Activated CD4-positive, alpha-beta T cell treated with anti-CD3 and anti-CD28 coated beads, Interleukin-2, amount 10 ng/mL, durations not matched to agents 7 days and 5 days (primary cell): ENCODE measurements around the gene ATG9A. TPM values are rescaled to one million over a fixed set of nuclear protein-coding genes. Genes with fewer than 3 reads are reported as not detected.

Experiments used
- CTCF ChIA-PET: fragments of 350-600 bp; sonication (Branson Sonifier 250); formaldehyde crosslinking; loops from one replicate; lab custom pipeline; 2021; ENCODE audit warnings: antibody characterized with exemption; lab: Charles Lee
- POLR2A ChIA-PET: fragments of 350-600 bp; sonication (Branson Sonifier 250); formaldehyde crosslinking; loops from one replicate; lab custom pipeline; 2021; ENCODE audit warnings: antibody characterized with exemption; lab: Charles Lee
- DNase-seq: peaks from one replicate; pipeline ENCODE4 v3.0.0-alpha.2; 2020
- H3K27ac Mint-ChIP-seq: one replicate; pipeline ENCODE4 v1.8.0; 2021; ENCODE audit warnings: mild to moderate bottlenecking, moderate library complexity, mixed read lengths
- H3K27me3 Mint-ChIP-seq: one replicate; pipeline ENCODE4 v1.8.0; 2021; ENCODE audit warnings: mixed read lengths
- H3K36me3 Mint-ChIP-seq: one replicate; pipeline ENCODE4 v1.8.0; 2021; ENCODE audit warnings: low read depth, mixed read lengths
- H3K4me1 Mint-ChIP-seq: one replicate; pipeline ENCODE4 v1.8.0; 2021; ENCODE audit warnings: mixed read lengths
- H3K4me3 Mint-ChIP-seq: one replicate; pipeline ENCODE4 v1.8.0; 2021; ENCODE audit warnings: mild to moderate bottlenecking, moderate library complexity, mixed read lengths
- H3K9me3 Mint-ChIP-seq: one replicate; pipeline ENCODE4 v1.8.0; 2021; ENCODE audit warnings: mixed read lengths
- total RNA-seq, 2 experiments: library from RNA; stranded (reverse); gene quantifications; one replicate each; pipeline ENCODE4 v1.2.3, GENCODE V29; 2021

The ATG9A gene
- total RNA-seq, 2 experiments from 2014 or later: 48.5 to 52.9 TPM

DNA sequence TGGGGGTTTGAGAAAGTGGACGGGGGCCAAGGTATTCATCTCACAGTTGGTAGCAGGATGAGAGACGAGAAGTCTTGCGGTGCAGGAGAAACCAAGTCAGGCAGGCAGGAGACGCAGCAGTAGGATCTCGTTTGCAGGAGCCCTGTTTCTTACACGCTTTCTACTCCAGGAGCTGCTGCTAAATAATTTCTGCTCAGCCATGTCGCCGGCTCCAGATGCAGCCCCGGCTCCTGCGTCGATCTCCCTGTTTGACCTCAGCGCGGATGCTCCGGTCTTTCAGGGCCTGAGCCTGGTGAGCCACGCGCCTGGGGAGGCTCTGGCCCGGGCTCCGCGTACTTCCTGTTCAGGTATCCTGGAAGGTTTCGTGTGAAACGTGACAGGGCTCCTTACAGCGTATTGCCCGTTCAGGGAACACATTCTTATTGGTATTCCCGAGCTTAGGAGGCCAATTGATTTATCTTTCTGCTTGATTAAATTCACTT, 664 bp upstream of the ATG9A start:
- Mint-ChIP-seq H3K4me1 (peaks cover 60% of the 10 kb centered on the region), H3K27ac (peak overlapping the region; percentile 100), H3K27me3 (no peaks in the 10 kb centered on the region), H3K9me3 (no peaks in the 10 kb centered on the region), H3K4me3 (peak overlapping the region; percentile 98), H3K36me3 (peaks cover 60% of the 10 kb centered on the region)
- ChIA-PET CTCF (interaction anchor here (0.7 to 2.2 kb wide), 9 partner anchors 12 to 159 kb away, joined by 3 to 14 read pairs (median 4); partner anchors contain the start of genes CNPPD1, GLB1L and STK16), POLR2A (interaction anchor here (1.2 kb wide), 1 partner anchor 24 kb away, joined by 3 read pairs; the partner anchor contains the start of gene ZFAND2B)
- peak; percentile 56 for DNase-seq

DNA sequence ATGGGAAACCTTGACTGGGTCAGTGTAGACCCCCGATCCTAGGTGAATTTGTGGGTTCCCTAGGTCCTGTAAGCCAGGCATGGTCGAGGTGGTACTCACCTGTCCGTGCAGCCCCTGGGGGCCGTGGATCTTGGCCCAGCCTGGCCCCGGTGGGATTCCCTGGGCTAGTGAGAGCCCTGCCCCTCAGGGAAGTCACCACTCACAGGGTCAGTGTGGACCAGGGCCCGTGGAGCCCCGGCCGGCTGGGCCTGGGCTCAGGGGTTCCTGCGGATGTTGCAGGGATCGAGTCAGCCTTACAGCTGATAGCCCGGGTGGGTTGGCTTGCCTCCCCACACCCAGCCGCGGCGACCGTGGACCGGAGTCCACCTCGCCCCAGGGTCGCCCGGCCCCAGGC, 528 bp downstream of the ATG9A start:
- Mint-ChIP-seq H3K9me3 (no peaks in the 10 kb centered on the region), H3K27me3 (no peaks in the 10 kb centered on the region), H3K4me1 (peaks cover 60% of the 10 kb centered on the region), H3K4me3 (peak overlapping the region; percentile 98), H3K36me3 (peaks cover 64% of the 10 kb centered on the region), H3K27ac (peak overlapping the region; percentile 83)
- ChIA-PET CTCF (interaction anchor here (0.8 to 2.2 kb wide), 6 partner anchors 11 to 160 kb away, joined by 3 to 14 read pairs (median 4); partner anchors contain the start of genes CNPPD1, GLB1L and STK16), POLR2A (interaction anchor here (0.8 to 1.2 kb wide), 4 partner anchors 10 to 23 kb away, joined by 3 read pairs; partner anchors contain the start of genes ABCB6 and ZFAND2B)
- no peak for DNase-seq

DNA sequence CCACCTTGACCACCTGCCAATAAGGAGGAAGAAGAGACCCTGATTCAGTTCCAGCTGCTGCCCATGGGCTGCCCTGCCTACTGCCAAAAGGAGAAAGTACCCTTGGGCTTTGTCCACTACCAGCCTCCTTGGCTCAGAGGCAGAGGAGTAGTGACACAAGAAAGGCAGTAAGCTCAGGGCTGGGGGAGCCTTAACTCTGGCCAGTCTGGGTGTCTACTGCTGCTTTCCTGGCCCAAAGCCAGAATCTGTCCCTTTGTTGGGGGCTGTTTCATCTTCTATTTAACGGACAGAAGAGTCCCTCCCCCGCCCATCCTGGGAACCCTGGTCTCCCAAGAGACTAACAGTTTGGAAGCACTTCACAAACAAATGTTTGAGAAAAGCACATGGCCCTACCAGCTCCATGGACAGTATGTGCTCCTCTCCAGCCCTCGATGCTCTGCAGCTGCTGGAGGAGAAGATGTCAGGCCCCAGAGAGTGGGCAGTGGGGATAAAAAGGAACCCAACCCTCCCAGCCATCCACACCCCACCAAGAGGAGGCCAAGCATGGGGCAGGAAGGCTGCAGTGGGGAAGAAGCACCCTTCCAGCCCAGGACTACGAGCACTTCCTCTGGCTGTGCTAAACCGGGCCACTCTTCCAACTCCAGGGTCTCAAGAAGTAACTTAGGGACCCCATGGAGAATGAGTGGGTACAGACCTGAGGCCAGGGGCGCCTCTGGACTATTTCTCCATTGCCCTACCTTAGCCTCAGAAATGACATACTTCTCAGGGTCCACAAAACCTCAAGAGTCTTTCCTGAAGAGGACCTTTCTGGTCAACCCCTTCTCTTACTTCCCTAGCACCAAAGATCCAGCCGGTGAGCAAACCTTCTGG, 1.2 kb downstream of the ATG9A start:
- ChIA-PET CTCF (interaction anchor here (0.8 to 2.2 kb wide), 7 partner anchors 14 to 160 kb away, joined by 3 to 14 read pairs (median 3); partner anchors contain the start of genes GLB1L and STK16), POLR2A (interaction anchor here (0.8 to 1.2 kb wide), 3 partner anchors 10 to 24 kb away, joined by 3 read pairs; partner anchors contain the start of gene ABCB6)
- Mint-ChIP-seq H3K4me1 (peaks cover 58% of the 10 kb centered on the region), H3K27me3 (no peaks in the 10 kb centered on the region), H3K9me3 (no peaks in the 10 kb centered on the region), H3K27ac (peak overlapping the region; percentile 83), H3K4me3 (peak overlapping the region; percentile 98), H3K36me3 (peaks cover 62% of the 10 kb centered on the region)
- no peak for DNase-seq

- no peak overlapping the region for H3K27ac Mint-ChIP-seq
- CTCF ChIA-PET: interaction anchor here (1.6 to 2.2 kb wide), 5 partner anchors 8 to 54 kb away, joined by 3 to 7 read pairs (median 5); partner anchors contain the start of genes DNAJB2, GLB1L and STK16
Observed at GRCh38 chr2:219225350-219225749, 4.1 kb downstream of the ATG9A start.

DNA sequence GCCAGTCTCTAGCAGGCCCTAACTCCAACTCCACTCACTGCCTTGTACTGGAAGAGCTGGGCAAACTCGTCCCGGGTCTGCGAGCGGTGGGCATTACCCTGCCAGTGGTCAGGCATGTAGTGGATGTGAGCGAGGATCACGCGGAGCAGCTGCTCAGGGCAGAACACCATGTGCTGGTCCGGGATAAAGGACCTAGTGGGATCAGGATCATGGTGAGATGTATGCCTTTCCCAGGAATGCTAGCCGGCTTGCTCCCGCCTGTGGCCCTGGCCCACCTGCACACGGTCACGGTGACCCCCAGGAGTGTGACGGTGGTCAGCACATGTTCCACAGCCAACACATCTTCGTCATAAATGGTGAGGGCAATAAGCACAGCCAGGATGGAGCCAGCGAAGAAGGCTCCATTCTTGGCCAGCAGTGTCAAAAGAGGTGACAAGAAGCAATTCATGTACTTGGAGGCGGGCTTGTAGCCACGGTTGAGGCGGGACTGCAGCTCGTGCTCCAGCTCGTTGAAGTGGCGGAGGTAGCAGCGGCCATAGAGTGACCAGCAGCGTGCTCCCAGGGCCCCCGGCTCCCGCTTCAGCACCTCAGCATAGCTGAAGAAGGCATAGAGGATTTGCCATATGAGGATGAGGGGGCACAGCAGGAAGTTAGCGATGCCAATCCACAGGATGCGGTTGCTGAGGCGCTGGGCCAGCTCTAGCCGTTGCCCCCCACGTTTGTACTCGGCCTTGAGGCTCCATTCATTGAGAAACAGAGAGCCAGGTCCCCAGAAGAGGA, 5.4 kb downstream of the ATG9A start:
- no peaks in the 10 kb centered on the region for H3K9me3 Mint-ChIP-seq
- H3K36me3 Mint-ChIP-seq: peaks cover 58% of the 10 kb centered on the region
- H3K4me1 Mint-ChIP-seq: peaks cover 29% of the 10 kb centered on the region
- H3K27ac Mint-ChIP-seq: no peak overlapping the region
- ChIA-PET CTCF (interaction anchor here (0.8 to 1.8 kb wide), 6 partner anchors 7 to 85 kb away, joined by 3 to 7 read pairs (median 3); partner anchors contain the start of genes DNAJB2 and PTPRN), POLR2A (interaction anchor here (0.6 kb wide), 1 partner anchor 20 kb away, joined by 4 read pairs; no protein-coding TSS in a partner anchor)
- no peak overlapping the region for H3K4me3 Mint-ChIP-seq
- H3K27me3 Mint-ChIP-seq: no peaks in the 10 kb centered on the region
- DNase-seq: no peak

More at GRCh38 chr2:219225350-219225749, 4.1 kb downstream of the ATG9A start:
- DNase-seq: no peak
- Mint-ChIP-seq H3K36me3 (peaks cover 57% of the 10 kb centered on the region), H3K4me3 (no peak overlapping the region), H3K27me3 (no peaks in the 10 kb centered on the region), H3K9me3 (no peaks in the 10 kb centered on the region), H3K4me1 (peaks cover 31% of the 10 kb centered on the region)
- POLR2A ChIA-PET: no interaction called here

GRCh38 chr2:219221957-219222518, 7.4 kb downstream of the ATG9A start:
- no peak overlapping the region for H3K4me3 Mint-ChIP-seq
- H3K9me3 Mint-ChIP-seq: no peaks in the 10 kb centered on the region
- H3K36me3 Mint-ChIP-seq: peaks cover 54% of the 10 kb centered on the region
- no peaks in the 10 kb centered on the region for H3K27me3 Mint-ChIP-seq
- ChIA-PET CTCF (interaction anchor here (1.2 to 2.9 kb wide), 6 partner anchors 14 to 73 kb away, joined by 3 to 8 read pairs (median 4); partner anchors contain the start of gene ZFAND2B), POLR2A (no interaction called here)
- peaks cover 21% of the 10 kb centered on the region for H3K4me1 Mint-ChIP-seq
- no peak overlapping the region for H3K27ac Mint-ChIP-seq
- no peak for DNase-seq

GRCh38 chr2:219220652-219221402, 8.6 kb downstream of the ATG9A start:
- CTCF ChIA-PET: interaction anchor here (1.0 to 2.9 kb wide), 6 partner anchors 9 to 74 kb away, joined by 3 to 8 read pairs (median 4); partner anchors contain the start of gene ZFAND2B

GRCh38 chr2:219219784-219220532, 9.5 kb downstream of the ATG9A start:
- CTCF ChIA-PET: interaction anchor here (1.0 to 2.9 kb wide), 6 partner anchors 12 to 79 kb away, joined by 3 to 8 read pairs (median 4); no protein-coding TSS in a partner anchor
- Mint-ChIP-seq H3K4me1 (peaks cover 24% of the 10 kb centered on the region), H3K9me3 (no peaks in the 10 kb centered on the region), H3K36me3 (peaks cover 40% of the 10 kb centered on the region), H3K4me3 (peak overlapping the region; percentile 8), H3K27me3 (no peaks in the 10 kb centered on the region), H3K27ac (no peak overlapping the region)
- POLR2A ChIA-PET: no interaction called here
- DNase-seq: no peak

More at GRCh38 chr2:219220652-219221402, 8.6 kb downstream of the ATG9A start:
- Mint-ChIP-seq H3K4me1 (peaks cover 26% of the 10 kb centered on the region), H3K36me3 (peaks cover 47% of the 10 kb centered on the region), H3K27ac (no peak overlapping the region), H3K4me3 (no peak overlapping the region), H3K27me3 (no peaks in the 10 kb centered on the region), H3K9me3 (no peaks in the 10 kb centered on the region)
- no peak for DNase-seq
- POLR2A ChIA-PET: no interaction called here

DNA sequence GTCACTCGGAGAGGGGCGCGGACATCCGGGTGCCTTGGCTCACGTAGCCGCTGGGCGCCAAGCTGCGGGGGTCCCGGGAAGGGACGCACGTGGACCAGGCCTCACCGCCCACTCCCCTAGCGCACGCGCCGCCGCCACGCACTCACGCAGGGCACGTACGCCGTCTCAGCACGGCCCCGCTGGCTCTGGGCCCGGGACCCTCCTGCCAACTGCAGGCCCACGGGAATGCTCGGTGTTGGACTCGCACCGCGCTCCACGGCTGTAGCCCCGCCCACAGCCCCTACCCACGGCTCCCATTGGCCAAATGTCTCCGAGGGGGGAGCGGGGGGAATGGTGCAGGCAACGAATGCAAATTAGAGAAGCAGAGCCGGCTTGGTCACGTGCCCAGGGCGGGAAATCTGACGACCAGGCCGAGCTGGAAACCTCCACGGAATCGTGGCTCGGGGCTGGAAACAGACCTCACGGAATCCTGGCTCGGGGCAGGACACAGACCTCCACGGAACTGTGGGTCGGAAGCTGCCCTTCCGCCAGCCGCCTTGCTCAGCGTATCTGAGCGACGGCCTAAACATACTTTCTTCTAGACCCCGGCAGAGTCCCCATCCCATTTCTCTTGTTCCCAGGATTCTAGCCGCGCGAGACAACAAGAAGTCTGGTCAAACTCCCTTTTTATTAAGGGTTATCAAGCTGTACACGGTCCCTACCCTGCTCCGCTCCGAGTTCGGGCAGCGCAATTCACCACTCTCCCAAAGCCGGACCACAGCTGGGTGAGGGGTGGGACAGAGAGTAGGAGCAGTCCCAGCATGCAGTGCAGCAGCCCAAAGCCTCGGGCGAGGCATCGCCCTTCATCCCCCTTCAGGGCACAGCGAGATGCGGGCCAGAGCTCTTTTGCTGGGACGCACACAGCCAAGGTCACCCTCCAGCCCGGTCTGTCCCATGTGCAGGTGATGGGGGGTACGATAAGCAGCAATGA, 10.4 kb downstream of the ATG9A start, which contains the start of gene ABCB6:
ABCB6 (minus strand) TSS at position 227 of the 970 bp plus-strand sequence. CDS start 285 bp downstream, outside the sequence.
- Mint-ChIP-seq H3K27me3 (no peaks in the 10 kb centered on the region), H3K4me1 (peaks cover 25% of the 10 kb centered on the region), H3K4me3 (peak within 1 kb of the TSS; percentile 71), H3K9me3 (no peaks in the 10 kb centered on the region), H3K36me3 (peaks cover 38% of the 10 kb centered on the region), H3K27ac (peak within 1 kb of the TSS; percentile 86)
- CTCF ChIA-PET: interaction anchor here (0.5 to 2.9 kb wide), 14 partner anchors 10 to 1077 kb away, joined by 3 to 8 read pairs (median 4); partner anchors contain the start of genes ANKZF1, ATG9A, CNPPD1 and GLB1L
- POLR2A ChIA-PET: interaction anchor here (0.6 to 1.5 kb wide), 2 partner anchors 10 to 42 kb away, joined by 3 read pairs; no protein-coding TSS in a partner anchor
- peak; percentile 89 for DNase-seq
